Effector memory CD8-positive, alpha-beta T cell (primary cell): ENCODE data around the gene MAPT.
A peak's percentile ranks its signal among the peaks of the same experiment; 100 is the strongest.

Experiments used
- ATAC-seq: fragments of 150-1000 bp; cut with Tn5 transposase; replicated peaks from 2 replicates; pipeline ENCODE4 v1.10.0; 2021; ENCODE audit warnings: mild to moderate bottlenecking, moderate library complexity
- DNase-seq, 3 experiments: peaks; one replicate each; pipeline ENCODE4 v3.0.0; 2021
- H3K27ac Mint-ChIP-seq, 2 donors: one replicate each; pipeline ENCODE4 v1.8.0; 2022; ENCODE audit warnings: mild to moderate bottlenecking in 2 of 2, mixed read lengths in 2 of 2, moderate library complexity in 2 of 2
- H3K27me3 Mint-ChIP-seq, 2 donors: one replicate each; pipeline ENCODE4 v1.8.0; 2022; ENCODE audit warnings: mixed read lengths in 2 of 2
- H3K36me3 Mint-ChIP-seq: one replicate; pipeline ENCODE4 v1.8.0; 2022; ENCODE audit warnings: mild to moderate bottlenecking, moderate library complexity, mixed read lengths; ENCODE audit not compliant: insufficient read depth
- H3K4me1 Mint-ChIP-seq, 2 donors: one replicate each; pipeline ENCODE4 v1.8.0; 2022; ENCODE audit warnings: low read depth in 2 of 2, mixed read lengths in 2 of 2
- H3K4me3 Mint-ChIP-seq, 2 donors: one replicate each; pipeline ENCODE4 v1.8.0; 2022; ENCODE audit warnings: mild to moderate bottlenecking in 2 of 2, mixed read lengths in 2 of 2, moderate library complexity in 2 of 2
- H3K9me3 Mint-ChIP-seq, 2 donors: one replicate each; pipeline ENCODE4 v1.8.0; 2022; ENCODE audit warnings: mixed read lengths in 2 of 2

MAPT gene

GRCh38 chr17:45981306-45981705 lies 87.0 kb downstream of the MAPT start:
- Mint-ChIP-seq H3K27ac (no peak overlapping the region), H3K27me3 (peaks cover 0 to 37% of the 10 kb centered on the region in 2 donors), H3K4me3 (no peak overlapping the region), H3K4me1 (peaks cover 0 to 2% of the 10 kb centered on the region in 2 donors), H3K9me3 (no peaks in the 10 kb centered on the region), H3K36me3 (no peaks in the 10 kb centered on the region)
- ATAC-seq (no peak), DNase-seq (no peak)

GRCh38 chr17:45982791-45983613 lies 88.6 kb downstream of the MAPT start:
- H3K4me1 Mint-ChIP-seq = no peaks in the 10 kb centered on the region
- peaks cover 0 to 38% of the 10 kb centered on the region in 2 donors for H3K27me3 Mint-ChIP-seq
- ATAC-seq (no peak), DNase-seq (no peak)
- H3K36me3 Mint-ChIP-seq = no peaks in the 10 kb centered on the region
- no peaks in the 10 kb centered on the region for H3K9me3 Mint-ChIP-seq
- H3K4me3 Mint-ChIP-seq = no peak overlapping the region
- no peak overlapping the region for H3K27ac Mint-ChIP-seq

GRCh38 chr17:45983614-45984310 lies 89.4 kb downstream of the MAPT start:
- Mint-ChIP-seq H3K9me3 (no peaks in the 10 kb centered on the region), H3K36me3 (no peaks in the 10 kb centered on the region), H3K4me1 (no peaks in the 10 kb centered on the region), H3K27me3 (peaks cover 0 to 45% of the 10 kb centered on the region in 2 donors), H3K4me3 (no peak overlapping the region), H3K27ac (no peak overlapping the region)
- ATAC-seq (no peak), DNase-seq (no peak)

- H3K27me3 Mint-ChIP-seq = peaks cover 0 to 45% of the 10 kb centered on the region in 2 donors
- H3K9me3 Mint-ChIP-seq = no peaks in the 10 kb centered on the region
- H3K27ac Mint-ChIP-seq = no peak overlapping the region
- no peaks in the 10 kb centered on the region for H3K36me3 Mint-ChIP-seq
- DNase-seq (no peak), ATAC-seq (no peak)
- no peaks in the 10 kb centered on the region for H3K4me1 Mint-ChIP-seq
- no peak overlapping the region for H3K4me3 Mint-ChIP-seq
These were observed 90.0 kb downstream of the MAPT start for GRCh38 chr17:45984368-45984767.

GRCh38 chr17:45985447-45985846 lies 91.1 kb downstream of the MAPT start:
- Mint-ChIP-seq H3K27me3 (peaks cover 0 to 39% of the 10 kb centered on the region in 2 donors), H3K9me3 (no peaks in the 10 kb centered on the region), H3K4me1 (no peaks in the 10 kb centered on the region), H3K27ac (peak overlapping the region in 1 of 2 donors; percentile 19), H3K4me3 (no peak overlapping the region), H3K36me3 (no peaks in the 10 kb centered on the region)
- no peak for DNase-seq
- no peak for ATAC-seq

GRCh38 chr17:45986056-45986455 lies 91.7 kb downstream of the MAPT start:
- Mint-ChIP-seq H3K27me3 (peaks cover 0 to 34% of the 10 kb centered on the region in 2 donors), H3K4me1 (no peaks in the 10 kb centered on the region), H3K36me3 (no peaks in the 10 kb centered on the region), H3K27ac (peak overlapping the region in 1 of 2 donors; percentile 19), H3K9me3 (no peaks in the 10 kb centered on the region), H3K4me3 (no peak overlapping the region)
- DNase-seq (no peak), ATAC-seq (no peak)

GRCh38 chr17:45987706-45988105 lies 93.4 kb downstream of the MAPT start:
- Mint-ChIP-seq H3K27ac (no peak overlapping the region), H3K36me3 (peaks cover 3% of the 10 kb centered on the region), H3K4me1 (no peaks in the 10 kb centered on the region), H3K4me3 (no peak overlapping the region), H3K9me3 (no peaks in the 10 kb centered on the region), H3K27me3 (peaks cover 0 to 27% of the 10 kb centered on the region in 2 donors)
- no peak for DNase-seq
- ATAC-seq = no peak

- H3K9me3 Mint-ChIP-seq = no peaks in the 10 kb centered on the region
- ATAC-seq (no peak), DNase-seq (no peak)
- no peaks in the 10 kb centered on the region for H3K4me1 Mint-ChIP-seq
- H3K27me3 Mint-ChIP-seq = peaks cover 0 to 21% of the 10 kb centered on the region in 2 donors
- H3K27ac Mint-ChIP-seq = no peak overlapping the region
- peaks cover 3% of the 10 kb centered on the region for H3K36me3 Mint-ChIP-seq
- no peak overlapping the region for H3K4me3 Mint-ChIP-seq
These were observed 95.4 kb downstream of the MAPT start for GRCh38 chr17:45989759-45990158.

- peaks cover 0 to 15% of the 10 kb centered on the region in 2 donors for H3K27me3 Mint-ChIP-seq
- no peak overlapping the region for H3K4me3 Mint-ChIP-seq
- DNase-seq (no peak), ATAC-seq (no peak)
- H3K4me1 Mint-ChIP-seq = no peaks in the 10 kb centered on the region
- H3K27ac Mint-ChIP-seq = no peak overlapping the region
- H3K36me3 Mint-ChIP-seq = peaks cover 3% of the 10 kb centered on the region
- no peaks in the 10 kb centered on the region for H3K9me3 Mint-ChIP-seq
These were observed 96.5 kb downstream of the MAPT start for GRCh38 chr17:45990886-45991285.

GRCh38 chr17:45991341-45991740 lies 97.0 kb downstream of the MAPT start:
- ATAC-seq (no peak), DNase-seq (no peak)
- peaks cover 0 to 10% of the 10 kb centered on the region in 2 donors for H3K27me3 Mint-ChIP-seq
- H3K36me3 Mint-ChIP-seq = peaks cover 3% of the 10 kb centered on the region
- no peaks in the 10 kb centered on the region for H3K4me1 Mint-ChIP-seq
- no peaks in the 10 kb centered on the region for H3K9me3 Mint-ChIP-seq
- H3K4me3 Mint-ChIP-seq = no peak overlapping the region
- no peak overlapping the region for H3K27ac Mint-ChIP-seq

GRCh38 chr17:45992175-45992574 lies 97.8 kb downstream of the MAPT start:
- ATAC-seq (no peak), DNase-seq (no peak)
- Mint-ChIP-seq H3K9me3 (no peaks in the 10 kb centered on the region), H3K4me1 (no peaks in the 10 kb centered on the region), H3K36me3 (peaks cover 3% of the 10 kb centered on the region), H3K4me3 (no peak overlapping the region), H3K27ac (no peak overlapping the region), H3K27me3 (peaks cover 0 to 10% of the 10 kb centered on the region in 2 donors)

- Mint-ChIP-seq H3K27me3 (peaks cover 0 to 8% of the 10 kb centered on the region in 2 donors), H3K9me3 (no peaks in the 10 kb centered on the region), H3K36me3 (peaks cover 3% of the 10 kb centered on the region), H3K4me1 (no peaks in the 10 kb centered on the region), H3K27ac (no peak overlapping the region), H3K4me3 (no peak overlapping the region)
- DNase-seq (no peak), ATAC-seq (no peak)
These were observed 98.5 kb downstream of the MAPT start for GRCh38 chr17:45992904-45993303.

- Mint-ChIP-seq H3K36me3 (peaks cover 3% of the 10 kb centered on the region), H3K4me3 (no peak overlapping the region), H3K9me3 (no peaks in the 10 kb centered on the region), H3K27ac (no peak overlapping the region), H3K27me3 (no peaks in the 10 kb centered on the region), H3K4me1 (no peaks in the 10 kb centered on the region)
- no peak for DNase-seq
- ATAC-seq = no peak
These were observed 99.7 kb downstream of the MAPT start for GRCh38 chr17:45993962-45994627.
